HepG2 (cell line): ENCODE results near the gene CADM1. TPM values are rescaled to one million over a fixed set of nuclear protein-coding genes. Genes with fewer than 3 reads are reported as not detected.

ENCODE experiments used
- ATF4 ChIP-seq, 2 experiments: fragments of 450-650 bp in 1 of 2; sonication (generic) in 1 of 2; formaldehyde crosslinking; IDR thresholded peaks; 2 replicates each; pipeline versions ENCODE4 v1.5.0 to v1.8.0; 2020 to 2022; ENCODE audit warnings: mild to moderate bottlenecking in 1 of 2, missing genetic modification reagents in 1 of 2
- HMG20B ChIP-seq: conservative IDR thresholded peaks from 2 replicates; pipeline ENCODE4 v1.6.1; 2016; ENCODE audit warnings: missing genetic modification reagents, missing compliant biosample characterization
- MYPOP ChIP-seq: sonication (generic); formaldehyde crosslinking; IDR thresholded peaks from 2 replicates; pipeline ENCODE4 v1.8.1; 2023; ENCODE audit warnings: mild to moderate bottlenecking, moderate library complexity, missing genetic modification reagents
- NR2F6 ChIP-seq, 2 experiments: IDR thresholded peaks; 2 replicates each; pipeline ENCODE4 v1.6.1; 2016; ENCODE audit warnings: antibody characterized with exemption in 1 of 2, mild to moderate bottlenecking in 1 of 2
- PRDM4 ChIP-seq: sonication (generic); formaldehyde crosslinking; IDR thresholded peaks from 2 replicates; pipeline ENCODE4 v1.9.0; 2021; ENCODE audit warnings: missing genetic modification reagents, borderline replicate concordance
- SOX6 ChIP-seq, 2 experiments: fragments of 450-650 bp in 1 of 2; sonication (generic) in 1 of 2; formaldehyde crosslinking in 1 of 2; IDR thresholded peaks; 2 replicates each; pipeline versions ENCODE4 v1.4.0 to v1.6.1; 2017 to 2020; ENCODE audit warnings: antibody characterized with exemption in 1 of 2, mild to moderate bottlenecking in 1 of 2, missing genetic modification reagents in 1 of 2
- TGIF2 ChIP-seq: IDR thresholded peaks from 2 replicates; pipeline ENCODE4 v1.6.1; 2016; ENCODE audit warnings: control low read depth, missing compliant biosample characterization
- ZC3H4 ChIP-seq: sonication (generic); formaldehyde crosslinking; IDR thresholded peaks from 2 replicates; pipeline ENCODE4 v1.4.0; 2020; ENCODE audit warnings: missing genetic modification reagents, borderline replicate concordance
- ZNF414 ChIP-seq: sonication (generic); formaldehyde crosslinking; IDR thresholded peaks from 2 replicates; pipeline ENCODE4 v1.5.0; 2020; ENCODE audit warnings: missing genetic modification reagents
- polyA plus RNA-seq, 8 experiments: library from polyadenylated mRNA; depleted of rRNA in 3 of 8; stranded (reverse) in 7 of 8; unstranded in 1 of 8; fragments of >200 nt; fragmentation: Illumina TruSeq in 4 of 8; extraction: Trizol in 4 of 8; gene quantifications; 2 replicates each; pipeline versions ENCODE4 v1.2.1 to v1.2.3, GENCODE V29; 2011 to 2016; ENCODE audit warnings: low read depth in 4 of 8, missing spikeins in 1 of 8, mixed read lengths in 1 of 8; ENCODE audit not compliant: insufficient read depth in 1 of 8
- total RNA-seq, 5 experiments: library from RNA; depleted of rRNA; stranded (reverse); fragments of >200 nt; fragmentation: Illumina TruSeq; extraction: Trizol; gene quantifications; 2 replicates each; pipeline ENCODE4 v1.2.3, GENCODE V29; 2016; ENCODE audit warnings: low read depth in 1 of 5
- TF ChIP-seq, protein P1 (sequence below), 2 experiments: sonication (generic) in 1 of 2; formaldehyde crosslinking in 1 of 2; IDR thresholded peaks; 2 replicates each; pipeline versions ENCODE4 v1.6.1 to v1.9.0; 2014 to 2022; ENCODE audit warnings: antibody characterized with exemption in 1 of 2, borderline replicate concordance in 1 of 2, inconsistent platforms in 1 of 2, low read depth in 1 of 2, missing genetic modification reagents in 1 of 2
- TF ChIP-seq, protein P2 (sequence below): IDR thresholded peaks from 2 replicates; pipeline ENCODE4 v1.6.1; 2012; ENCODE audit warnings: low read depth, low read length, improper control_type of control experiment

Gene CADM1
- total and polyA plus RNA-seq, 2 of the 13 experiments (the other 11 are each of a cell fraction or from before 2014, with no cell fraction given), result 71.3 to 122 TPM

DNA sequence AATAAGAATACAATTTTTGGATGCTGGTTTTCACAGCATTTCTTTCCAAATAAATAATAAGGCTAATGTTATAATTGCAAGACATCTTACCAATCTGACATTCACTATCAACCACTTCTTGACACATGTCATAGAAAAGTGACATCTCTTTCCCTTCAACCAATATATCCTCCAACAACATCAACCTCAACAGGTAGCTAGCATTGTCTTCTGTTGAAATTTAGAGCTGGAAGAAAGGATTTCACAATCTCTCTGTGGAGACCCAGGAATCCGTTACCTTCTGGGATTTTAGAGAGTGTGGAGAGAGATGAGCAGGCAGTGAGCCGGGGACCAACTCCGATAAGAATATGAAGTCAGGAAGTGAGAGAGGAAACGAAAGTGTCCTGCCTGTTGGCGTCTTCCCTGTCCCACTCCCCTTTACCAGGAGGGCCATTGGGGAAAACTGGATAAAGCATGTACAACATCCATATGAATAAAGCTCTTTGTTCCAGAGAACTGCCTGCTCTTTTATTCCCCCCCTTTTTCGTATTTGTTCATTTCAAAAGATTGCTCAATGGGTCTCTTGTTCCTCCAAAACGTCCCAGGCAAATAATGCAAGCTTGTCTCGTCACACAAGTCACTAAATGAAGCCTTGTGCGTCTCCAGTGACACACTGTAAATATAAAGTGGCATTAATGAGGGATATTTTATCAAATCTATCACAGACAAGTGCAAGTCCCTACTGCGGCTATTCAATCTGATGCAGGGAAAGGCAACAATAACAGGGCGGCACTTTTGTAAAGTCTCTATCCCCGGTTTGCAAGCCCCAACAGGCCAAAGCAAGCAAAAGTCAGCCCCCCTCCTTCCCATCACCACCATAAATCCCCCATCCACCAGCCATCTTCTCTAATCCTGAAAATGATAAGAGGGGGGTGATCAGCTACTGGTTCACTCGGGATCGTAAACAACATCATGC lies 3.4 kb downstream of the CADM1 start (continued):
- TF ChIP-seq, protein P1, sequence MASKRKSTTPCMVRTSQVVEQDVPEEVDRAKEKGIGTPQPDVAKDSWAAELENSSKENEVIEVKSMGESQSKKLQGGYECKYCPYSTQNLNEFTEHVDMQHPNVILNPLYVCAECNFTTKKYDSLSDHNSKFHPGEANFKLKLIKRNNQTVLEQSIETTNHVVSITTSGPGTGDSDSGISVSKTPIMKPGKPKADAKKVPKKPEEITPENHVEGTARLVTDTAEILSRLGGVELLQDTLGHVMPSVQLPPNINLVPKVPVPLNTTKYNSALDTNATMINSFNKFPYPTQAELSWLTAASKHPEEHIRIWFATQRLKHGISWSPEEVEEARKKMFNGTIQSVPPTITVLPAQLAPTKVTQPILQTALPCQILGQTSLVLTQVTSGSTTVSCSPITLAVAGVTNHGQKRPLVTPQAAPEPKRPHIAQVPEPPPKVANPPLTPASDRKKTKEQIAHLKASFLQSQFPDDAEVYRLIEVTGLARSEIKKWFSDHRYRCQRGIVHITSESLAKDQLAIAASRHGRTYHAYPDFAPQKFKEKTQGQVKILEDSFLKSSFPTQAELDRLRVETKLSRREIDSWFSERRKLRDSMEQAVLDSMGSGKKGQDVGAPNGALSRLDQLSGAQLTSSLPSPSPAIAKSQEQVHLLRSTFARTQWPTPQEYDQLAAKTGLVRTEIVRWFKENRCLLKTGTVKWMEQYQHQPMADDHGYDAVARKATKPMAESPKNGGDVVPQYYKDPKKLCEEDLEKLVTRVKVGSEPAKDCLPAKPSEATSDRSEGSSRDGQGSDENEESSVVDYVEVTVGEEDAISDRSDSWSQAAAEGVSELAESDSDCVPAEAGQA (IDR thresholded peaks at IDR 0.05; ENCODE audit: low read depth), result no peak
- TF ChIP-seq, protein P1 (CRISPR knock-in tag; IDR thresholded peaks at IDR 0.05; ENCODE audit: borderline replicate concordance), result no peak
- TF ChIP-seq ATF4 (CRISPR knock-in tag; IDR thresholded peaks at IDR 0.05) (0 out of 4 replicates have a peak, but pooled peaks of 1 of the 2 experiments have one; percentile 45), ZNF414 (CRISPR knock-in tag) (peak; percentile 34; the same call in 1 of the 2 replicates), NR2F6 (IDR thresholded peaks at IDR 0.05) (no peak), NR2F6 (CRISPR knock-in tag; IDR thresholded peaks at IDR 0.05) (0 out of 2 replicates have a peak, but pooled peaks have one; percentile 27), SOX6 (IDR thresholded peaks at IDR 0.05) (no peak), SOX6 (CRISPR knock-in tag; IDR thresholded peaks at IDR 0.05) (peak; percentile 92), ZC3H4 (CRISPR knock-in tag) (no peak), MYPOP (CRISPR knock-in tag) (no peak; the same call in 1 of the 2 replicates), HMG20B (0 out of 2 replicates have a peak, but pooled peaks have one; percentile 17), PRDM4 (CRISPR knock-in tag) (no peak), TGIF2 (CRISPR knock-in tag) (0 out of 2 replicates have a peak, but pooled peaks have one; percentile 32)
- TF ChIP-seq, protein P2, sequence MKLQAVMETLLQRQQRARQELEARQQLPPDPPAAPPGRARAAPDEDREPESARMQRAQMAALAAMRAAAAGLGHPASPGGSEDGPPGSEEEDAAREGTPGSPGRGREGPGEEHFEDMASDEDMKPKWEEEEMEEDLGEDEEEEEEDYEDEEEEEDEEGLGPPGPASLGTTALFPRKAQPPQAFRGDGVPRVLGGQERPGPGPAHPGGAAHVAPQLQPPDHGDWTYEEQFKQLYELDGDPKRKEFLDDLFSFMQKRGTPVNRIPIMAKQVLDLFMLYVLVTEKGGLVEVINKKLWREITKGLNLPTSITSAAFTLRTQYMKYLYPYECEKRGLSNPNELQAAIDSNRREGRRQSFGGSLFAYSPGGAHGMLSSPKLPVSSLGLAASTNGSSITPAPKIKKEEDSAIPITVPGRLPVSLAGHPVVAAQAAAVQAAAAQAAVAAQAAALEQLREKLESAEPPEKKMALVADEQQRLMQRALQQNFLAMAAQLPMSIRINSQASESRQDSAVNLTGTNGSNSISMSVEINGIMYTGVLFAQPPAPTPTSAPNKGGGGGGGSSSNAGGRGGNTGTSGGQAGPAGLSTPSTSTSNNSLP, result peak; percentile 30; the same call in 1 of the 2 replicates
